Measurements from ENCODE around the gene CDK11B.

DNA sequence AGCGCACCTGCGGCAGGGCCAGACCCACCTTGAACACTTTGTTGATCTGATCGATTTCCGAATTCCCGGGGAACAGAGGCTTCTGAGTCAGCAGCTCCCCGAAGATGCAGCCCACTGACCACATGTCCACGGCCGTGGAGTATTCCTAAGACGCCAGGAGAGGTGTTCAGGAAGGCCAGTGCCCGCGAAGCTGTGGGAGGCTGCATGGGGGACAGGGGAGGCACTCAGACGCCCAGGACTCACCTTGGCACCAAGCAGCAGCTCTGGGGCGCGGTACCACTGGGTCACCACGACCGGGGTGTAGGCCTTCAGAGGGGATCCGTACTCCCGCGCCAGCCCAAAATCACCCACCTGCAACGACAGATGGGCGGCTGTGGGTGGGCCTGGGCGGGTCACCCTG, 45.0 kb upstream of the CDK11B start:
- TF ChIP-seq, protein P1, sequence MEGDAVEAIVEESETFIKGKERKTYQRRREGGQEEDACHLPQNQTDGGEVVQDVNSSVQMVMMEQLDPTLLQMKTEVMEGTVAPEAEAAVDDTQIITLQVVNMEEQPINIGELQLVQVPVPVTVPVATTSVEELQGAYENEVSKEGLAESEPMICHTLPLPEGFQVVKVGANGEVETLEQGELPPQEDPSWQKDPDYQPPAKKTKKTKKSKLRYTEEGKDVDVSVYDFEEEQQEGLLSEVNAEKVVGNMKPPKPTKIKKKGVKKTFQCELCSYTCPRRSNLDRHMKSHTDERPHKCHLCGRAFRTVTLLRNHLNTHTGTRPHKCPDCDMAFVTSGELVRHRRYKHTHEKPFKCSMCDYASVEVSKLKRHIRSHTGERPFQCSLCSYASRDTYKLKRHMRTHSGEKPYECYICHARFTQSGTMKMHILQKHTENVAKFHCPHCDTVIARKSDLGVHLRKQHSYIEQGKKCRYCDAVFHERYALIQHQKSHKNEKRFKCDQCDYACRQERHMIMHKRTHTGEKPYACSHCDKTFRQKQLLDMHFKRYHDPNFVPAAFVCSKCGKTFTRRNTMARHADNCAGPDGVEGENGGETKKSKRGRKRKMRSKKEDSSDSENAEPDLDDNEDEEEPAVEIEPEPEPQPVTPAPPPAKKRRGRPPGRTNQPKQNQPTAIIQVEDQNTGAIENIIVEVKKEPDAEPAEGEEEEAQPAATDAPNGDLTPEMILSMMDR (IDR thresholded peaks at IDR 0.05) = no peak
- TF ChIP-seq POLR2A (IDR thresholded peaks at IDR 0.05) = no peak

All from thyroid gland (tissue), 4 donors.